Chondrocyte (in vitro differentiated cells): ENCODE results near the gene KCTD19. TPM values are rescaled to one million over a fixed set of nuclear protein-coding genes. Genes with fewer than 3 reads are reported as not detected.
A peak's percentile ranks its signal among the peaks of the same experiment; 100 is the strongest.

Experiments used
- DNase-seq: peaks from one replicate; pipeline ENCODE4 v3.0.0; 2021; ENCODE audit warnings: mixed read lengths, low spot score
- H3K27ac Mint-ChIP-seq: one replicate; pipeline ENCODE4 v1.8.0; 2021; ENCODE audit warnings: mild to moderate bottlenecking, moderate library complexity, mixed read lengths; ENCODE audit not compliant: unreplicated experiment
- H3K27me3 Mint-ChIP-seq: 2 replicates; pipeline ENCODE4 v1.8.0; 2021; ENCODE audit warnings: low read depth, mixed read lengths
- H3K36me3 Mint-ChIP-seq: 2 replicates; pipeline ENCODE4 v1.8.0; 2021; ENCODE audit warnings: low read depth, mixed read lengths
- H3K4me1 Mint-ChIP-seq: 2 replicates; pipeline ENCODE4 v1.8.0; 2021; ENCODE audit warnings: low read depth, mild to moderate bottlenecking, mixed read lengths
- H3K4me3 Mint-ChIP-seq: one replicate; pipeline ENCODE4 v1.8.0; 2021; ENCODE audit warnings: mild to moderate bottlenecking, moderate library complexity, mixed read lengths; ENCODE audit not compliant: unreplicated experiment
- H3K9me3 Mint-ChIP-seq: 2 replicates; pipeline ENCODE4 v1.8.0; 2021; ENCODE audit warnings: low read depth, mixed read lengths
- total RNA-seq: library from RNA; stranded (reverse); gene quantifications from 3 replicates; pipeline ENCODE4 v1.2.1, GENCODE V29; 2021
- TF ChIP-seq, protein P1 (sequence below): fragments of 200-600 bp; sonication (generic); IDR thresholded peaks from 2 replicates; pipeline ENCODE4 v1.5.0; 2021; ENCODE audit warnings: antibody characterized with exemption, mild to moderate bottlenecking, moderate library complexity

KCTD19 gene
- total RNA-seq, 1 donor from 2014 or later = not detected

DNA sequence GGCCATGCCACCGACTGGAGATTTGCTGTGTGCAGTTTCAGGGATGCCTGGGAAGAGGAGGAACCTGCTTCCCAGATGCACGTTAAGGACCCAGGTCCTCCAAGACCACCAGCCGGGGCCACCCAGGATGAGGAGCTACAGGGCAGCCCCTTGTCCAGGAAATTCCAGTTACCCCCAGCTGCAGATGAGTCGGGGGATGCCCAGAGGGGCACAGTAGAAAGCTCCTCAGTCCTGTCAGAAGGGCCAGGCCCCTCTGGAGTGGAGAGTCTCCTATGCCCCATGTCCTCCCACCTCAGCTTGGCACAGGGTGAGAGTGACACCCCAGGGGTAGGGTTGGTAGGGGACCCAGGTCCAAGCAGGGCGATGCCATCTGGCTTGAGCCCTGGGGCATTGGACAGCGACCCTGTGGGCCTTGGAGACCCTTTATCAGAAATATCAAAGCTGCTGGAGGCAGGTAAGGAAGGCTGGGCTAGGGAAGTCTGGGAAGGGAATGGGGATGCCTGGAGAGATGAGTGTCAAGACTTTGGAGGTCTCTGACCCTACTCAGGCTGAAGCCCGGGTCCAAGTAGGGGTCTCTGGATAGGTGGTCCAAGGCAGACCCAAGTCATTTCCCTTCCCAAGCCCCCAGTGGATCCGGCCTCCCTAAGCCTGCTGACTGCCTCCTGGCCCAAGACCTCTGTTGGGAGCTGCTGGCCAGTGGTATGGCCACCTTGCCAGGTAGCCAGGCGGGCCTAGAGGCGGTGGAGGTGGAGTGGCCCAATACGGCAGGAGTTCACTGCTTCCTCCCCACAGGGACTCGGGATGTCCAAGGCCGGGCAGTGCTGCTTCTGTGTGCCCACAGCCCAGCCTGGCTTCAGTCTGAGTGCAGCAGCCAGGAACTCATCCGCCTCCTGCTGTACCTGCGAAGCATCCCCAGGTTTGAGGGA, 46.2 kb downstream of the KCTD19 start:
- TF ChIP-seq, protein P1, sequence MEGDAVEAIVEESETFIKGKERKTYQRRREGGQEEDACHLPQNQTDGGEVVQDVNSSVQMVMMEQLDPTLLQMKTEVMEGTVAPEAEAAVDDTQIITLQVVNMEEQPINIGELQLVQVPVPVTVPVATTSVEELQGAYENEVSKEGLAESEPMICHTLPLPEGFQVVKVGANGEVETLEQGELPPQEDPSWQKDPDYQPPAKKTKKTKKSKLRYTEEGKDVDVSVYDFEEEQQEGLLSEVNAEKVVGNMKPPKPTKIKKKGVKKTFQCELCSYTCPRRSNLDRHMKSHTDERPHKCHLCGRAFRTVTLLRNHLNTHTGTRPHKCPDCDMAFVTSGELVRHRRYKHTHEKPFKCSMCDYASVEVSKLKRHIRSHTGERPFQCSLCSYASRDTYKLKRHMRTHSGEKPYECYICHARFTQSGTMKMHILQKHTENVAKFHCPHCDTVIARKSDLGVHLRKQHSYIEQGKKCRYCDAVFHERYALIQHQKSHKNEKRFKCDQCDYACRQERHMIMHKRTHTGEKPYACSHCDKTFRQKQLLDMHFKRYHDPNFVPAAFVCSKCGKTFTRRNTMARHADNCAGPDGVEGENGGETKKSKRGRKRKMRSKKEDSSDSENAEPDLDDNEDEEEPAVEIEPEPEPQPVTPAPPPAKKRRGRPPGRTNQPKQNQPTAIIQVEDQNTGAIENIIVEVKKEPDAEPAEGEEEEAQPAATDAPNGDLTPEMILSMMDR = no peak
- H3K36me3 Mint-ChIP-seq = no peaks in the 10 kb centered on the region
- no peak for DNase-seq
- no peak overlapping the region for H3K27ac Mint-ChIP-seq
- no peaks in the 10 kb centered on the region for H3K9me3 Mint-ChIP-seq
- H3K4me1 Mint-ChIP-seq = peaks cover 33% of the 10 kb centered on the region
- no peaks in the 10 kb centered on the region for H3K27me3 Mint-ChIP-seq
- H3K4me3 Mint-ChIP-seq = no peak overlapping the region

GRCh38 chr16:67279296-67280089, 47.0 kb downstream of the KCTD19 start, which contains the start of gene PLEKHG4:
TSS of gene PLEKHG4 (plus strand) at chr16:67279532. CDS start at chr16:67280045, 513 bp downstream.
- Mint-ChIP-seq H3K4me1 (peaks cover 35% of the 10 kb centered on the region), H3K27ac (peak within 1 kb of the TSS; percentile 98), H3K27me3 (no peaks in the 10 kb centered on the region), H3K36me3 (no peaks in the 10 kb centered on the region), H3K4me3 (peak within 1 kb of the TSS; percentile 63), H3K9me3 (no peaks in the 10 kb centered on the region)
- no peak for DNase-seq
- TF ChIP-seq, protein P1 = peak; percentile 81

- H3K27ac Mint-ChIP-seq = peak overlapping the region; percentile 98
Observed at GRCh38 chr16:67278773-67279295, 47.7 kb downstream of the KCTD19 start.

GRCh38 chr16:67277999-67278772, 48.4 kb downstream of the KCTD19 start:
- Mint-ChIP-seq H3K9me3 (no peaks in the 10 kb centered on the region), H3K27me3 (no peaks in the 10 kb centered on the region), H3K4me1 (peaks cover 27% of the 10 kb centered on the region), H3K4me3 (peak overlapping the region; percentile 63), H3K36me3 (no peaks in the 10 kb centered on the region), H3K27ac (peak overlapping the region; percentile 98)
- DNase-seq = no peak
- TF ChIP-seq, protein P1 = no peak

More at GRCh38 chr16:67278773-67279295, 47.7 kb downstream of the KCTD19 start:
- peak overlapping the region; percentile 63 for H3K4me3 Mint-ChIP-seq
- TF ChIP-seq, protein P1 = no peak
- DNase-seq = no peak
- H3K27me3 Mint-ChIP-seq = no peaks in the 10 kb centered on the region
- peaks cover 33% of the 10 kb centered on the region for H3K4me1 Mint-ChIP-seq
- H3K9me3 Mint-ChIP-seq = no peaks in the 10 kb centered on the region
- H3K36me3 Mint-ChIP-seq = no peaks in the 10 kb centered on the region
